Esophagus squamous epithelium (tissue), 5 donors: ENCODE measurements around the gene C6orf52. TPM values are rescaled to one million over a fixed set of nuclear protein-coding genes. Genes with fewer than 3 reads are reported as not detected.

Experiments used
- DNase-seq: peaks from one replicate; lab custom pipeline; 2025; lab: John Stamatoyannopoulos, UW
- H3K27ac ChIP-seq, 4 donors: fragments of 200-600 bp; sonication (generic); one replicate each; pipeline ENCODE4 v1.5.1; 2016 to 2019; ENCODE audit warnings: mild to moderate bottlenecking in 1 of 4
- H3K27me3 ChIP-seq, 4 donors: fragments of 200-600 bp; sonication (generic); 1 replicate in 3 of 4; 2 replicates in 1 of 4; pipeline versions ENCODE4 v1.5.1 to v1.6.0; 2017 to 2021; ENCODE audit warnings: antibody characterized with exemption in 1 of 4
- H3K36me3 ChIP-seq, 3 donors: fragments of 200-600 bp; sonication (generic); one replicate each; pipeline ENCODE4 v1.5.1; 2016 to 2019
- H3K4me1 ChIP-seq, 3 donors: fragments of 200-600 bp; sonication (generic); one replicate each; pipeline ENCODE4 v1.5.1; 2017 to 2019
- H3K4me3 ChIP-seq, 4 donors: fragments of 200-600 bp; sonication (generic); 1 replicate in 3 of 4; 2 replicates in 1 of 4; pipeline ENCODE4 v1.5.1; 2016 to 2019; ENCODE audit warnings: mild to moderate bottlenecking in 2 of 4, moderate library complexity in 1 of 4
- H3K9me3 ChIP-seq, 3 donors: fragments of 200-600 bp; sonication (generic); one replicate each; pipeline ENCODE4 v1.5.1; 2016 to 2019
- POLR2A ChIP-seq, 4 donors: fragments of 450-650 bp; IDR thresholded peaks; one replicate each; pipeline ENCODE4 v1.6.1; 2017; ENCODE audit warnings: antibody characterized with exemption in 4 of 4, mild to moderate bottlenecking in 4 of 4, moderate library complexity in 3 of 4
- WGBS, 2 donors: methylation state at CpG; one replicate each; pipeline ENCODE4 v1.1.5; 2018; 5-methylcytosine and 5-hydroxymethylcytosine counted together
- intact Hi-C: fragments of 100-400 bp; cut with DNase I; formaldehyde crosslinking; loops from one replicate; pipeline ENCODE4 v1.15.0; 2022
- small RNA-seq, 4 donors: library from RNA; depleted of rRNA; stranded (forward); fragments of <200 nt; gene quantifications; one replicate each; pipeline ENCODE3, GENCODE V24; 2016
- total RNA-seq, 4 donors: library from RNA; depleted of rRNA; stranded (reverse); fragments of >200 nt; gene quantifications; one replicate each; pipeline ENCODE4 v1.1.0, GENCODE V29; 2016
- TF ChIP-seq, protein P1 (sequence below), 6 experiments: fragments of 450-650 bp in 4 of 6; fragments of 200-600 bp in 2 of 6; sonication (generic) in 2 of 6; IDR thresholded peaks; one replicate each; pipeline ENCODE4 v1.5.1; 2016 to 2019; ENCODE audit warnings: antibody characterized with exemption in 6 of 6, mild to moderate bottlenecking in 4 of 6, moderate library complexity in 4 of 6
- donor health status: DM: yes; HTN: yes; CAD: no.

The C6orf52 gene
- total RNA-seq, 4 donors from 2014 or later = not detected

DNA sequence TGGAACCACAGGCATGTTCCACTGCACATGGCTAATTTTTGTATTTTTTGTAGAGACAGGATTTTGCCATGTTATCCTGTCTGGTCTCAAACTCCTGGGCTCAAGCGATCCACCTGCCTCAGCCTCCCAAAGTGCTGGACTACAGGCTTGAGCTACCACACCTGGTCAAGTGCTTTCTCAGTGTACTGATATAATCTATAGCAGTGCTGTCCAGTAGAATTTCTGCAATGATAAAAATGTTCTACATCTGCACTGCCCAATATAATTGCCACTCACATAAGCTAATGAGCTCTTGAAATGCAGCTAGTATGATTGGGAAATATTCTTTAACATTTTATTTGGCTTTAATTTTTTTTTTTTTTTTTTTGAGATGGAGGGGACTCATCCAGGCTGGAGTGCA, 64.2 kb downstream of the C6orf52 start:
- H3K36me3 ChIP-seq = peaks cover 0 to 25% (median 0%) of the 10 kb centered on the region in 3 donors
- no peaks in the 10 kb centered on the region for H3K27me3 ChIP-seq
- H3K4me3 ChIP-seq = no peak overlapping the region
- no peak overlapping the region for H3K27ac ChIP-seq
- WGBS, 2 donors = 92 to 100% methylated on average over 1 of the region's 1 CpG
- H3K4me1 ChIP-seq = peaks cover 0 to 5% (median 0%) of the 10 kb centered on the region in 3 donors
- no peak for DNase-seq
- intact Hi-C loops = no loop called here
- TF ChIP-seq, protein P1, sequence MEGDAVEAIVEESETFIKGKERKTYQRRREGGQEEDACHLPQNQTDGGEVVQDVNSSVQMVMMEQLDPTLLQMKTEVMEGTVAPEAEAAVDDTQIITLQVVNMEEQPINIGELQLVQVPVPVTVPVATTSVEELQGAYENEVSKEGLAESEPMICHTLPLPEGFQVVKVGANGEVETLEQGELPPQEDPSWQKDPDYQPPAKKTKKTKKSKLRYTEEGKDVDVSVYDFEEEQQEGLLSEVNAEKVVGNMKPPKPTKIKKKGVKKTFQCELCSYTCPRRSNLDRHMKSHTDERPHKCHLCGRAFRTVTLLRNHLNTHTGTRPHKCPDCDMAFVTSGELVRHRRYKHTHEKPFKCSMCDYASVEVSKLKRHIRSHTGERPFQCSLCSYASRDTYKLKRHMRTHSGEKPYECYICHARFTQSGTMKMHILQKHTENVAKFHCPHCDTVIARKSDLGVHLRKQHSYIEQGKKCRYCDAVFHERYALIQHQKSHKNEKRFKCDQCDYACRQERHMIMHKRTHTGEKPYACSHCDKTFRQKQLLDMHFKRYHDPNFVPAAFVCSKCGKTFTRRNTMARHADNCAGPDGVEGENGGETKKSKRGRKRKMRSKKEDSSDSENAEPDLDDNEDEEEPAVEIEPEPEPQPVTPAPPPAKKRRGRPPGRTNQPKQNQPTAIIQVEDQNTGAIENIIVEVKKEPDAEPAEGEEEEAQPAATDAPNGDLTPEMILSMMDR (IDR thresholded peaks at IDR 0.05) = no peak
- no peak for TF ChIP-seq POLR2A (IDR thresholded peaks at IDR 0.05)
- H3K9me3 ChIP-seq = no peaks in the 10 kb centered on the region

DNA sequence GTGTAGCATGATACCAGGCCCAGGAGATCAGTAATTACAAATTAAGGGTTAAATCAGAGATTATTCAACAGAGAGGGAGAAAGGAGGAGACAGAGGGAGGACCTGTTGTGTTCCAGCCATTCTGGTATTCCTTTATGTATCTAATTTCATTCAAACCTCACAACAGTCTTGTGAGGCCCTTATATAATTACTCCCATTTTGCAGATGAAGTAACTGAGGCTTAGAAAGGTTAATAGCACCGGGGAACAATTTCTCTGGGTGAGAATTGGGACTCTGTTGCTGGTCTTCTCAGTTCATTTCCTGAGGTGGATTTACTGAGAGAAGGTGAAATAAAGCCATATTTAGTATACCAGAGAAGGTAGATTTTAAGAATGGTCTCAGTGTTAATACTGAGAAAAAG, 66.6 kb downstream of the C6orf52 start:
- Histone ChIP-seq H3K4me1 (peaks cover 0 to under 1% (median 0%) of the 10 kb centered on the region in 3 donors), H3K27me3 (no peaks in the 10 kb centered on the region), H3K9me3 (no peaks in the 10 kb centered on the region), H3K27ac (no peak overlapping the region), H3K36me3 (peaks cover 0 to 48% (median 0%) of the 10 kb centered on the region in 3 donors), H3K4me3 (no peak overlapping the region)
- intact Hi-C loops = no loop called here
- no peak for TF ChIP-seq POLR2A (IDR thresholded peaks at IDR 0.05)
- TF ChIP-seq, protein P1 (IDR thresholded peaks at IDR 0.05) = no peak
- 78 to 100% methylated on average over 1 of the region's 1 CpG for WGBS, 2 donors
- no peak for DNase-seq

DNA sequence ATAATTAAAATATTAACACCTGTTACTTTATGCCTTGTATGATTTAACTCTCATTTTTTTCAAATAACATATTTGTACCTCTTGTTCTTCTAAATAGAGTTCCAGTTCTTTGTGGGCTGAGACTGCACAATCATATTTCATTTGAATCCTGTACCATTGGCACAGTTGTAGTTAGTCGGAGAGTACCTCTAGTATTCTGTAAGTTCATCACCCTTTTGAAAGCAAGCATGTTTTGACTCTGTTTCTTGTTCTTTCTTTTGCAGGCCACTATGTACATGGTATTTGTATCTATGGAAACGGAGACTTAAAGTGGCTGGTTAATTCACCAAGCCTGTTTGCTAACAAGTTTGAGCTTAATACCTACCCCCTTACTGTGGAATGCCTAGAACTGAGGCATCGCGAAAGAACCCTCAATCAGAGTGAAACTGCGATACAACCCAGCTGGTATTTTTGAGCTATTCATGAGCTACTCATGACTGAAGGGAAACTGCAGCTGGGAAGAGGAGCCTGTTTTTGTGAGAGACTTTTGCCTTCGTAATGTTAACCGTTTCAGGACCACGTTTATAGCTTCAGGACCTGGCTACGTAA, 68.2 kb downstream of the C6orf52 start:
- DNase-seq = no peak
- 62 to 84% methylated on average over 7 to 9 of the region's 9 CpGs for WGBS, 2 donors
- no peaks in the 10 kb centered on the region for H3K9me3 ChIP-seq

DNA sequence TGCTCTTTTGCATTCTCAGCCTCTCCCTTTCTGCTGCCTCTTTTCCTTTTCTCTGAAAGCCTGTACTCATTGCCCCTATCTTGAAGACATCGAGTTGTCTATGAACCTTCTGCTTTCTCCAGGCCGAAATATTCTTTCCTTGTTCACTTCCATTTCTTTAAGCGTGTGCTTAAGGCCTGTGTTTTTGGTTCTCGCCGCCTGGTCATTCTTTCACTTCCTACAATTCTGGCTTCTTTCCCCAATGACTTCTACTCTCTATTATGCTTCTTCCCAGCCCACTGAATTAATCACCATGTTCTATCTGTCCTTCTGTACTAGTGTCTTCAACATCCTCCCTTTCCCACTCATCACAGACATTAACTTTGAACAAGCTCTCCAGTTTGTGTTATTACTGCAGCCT, 69.6 kb downstream of the C6orf52 start:
- TF ChIP-seq, protein P1 (IDR thresholded peaks at IDR 0.05) = no peak
- TF ChIP-seq POLR2A (IDR thresholded peaks at IDR 0.05) = no peak
- H3K4me3 ChIP-seq = no peak overlapping the region
- H3K9me3 ChIP-seq = no peaks in the 10 kb centered on the region
- H3K27ac ChIP-seq = no peak overlapping the region
- no peaks in the 10 kb centered on the region for H3K4me1 ChIP-seq
- H3K36me3 ChIP-seq = peaks cover 0 to 69% (median 0%) of the 10 kb centered on the region in 3 donors
- WGBS, 2 donors = 76 to 90% methylated on average over 5 of the region's 5 CpGs
- intact Hi-C loops = no loop called here
- DNase-seq = no peak
- no peaks in the 10 kb centered on the region for H3K27me3 ChIP-seq

More for the DNA sequence above, 68.2 kb downstream of the C6orf52 start:
- intact Hi-C loops = no loop called here
- Histone ChIP-seq H3K4me1 (no peaks in the 10 kb centered on the region), H3K27me3 (no peaks in the 10 kb centered on the region), H3K36me3 (peaks cover 0 to 64% (median 0%) of the 10 kb centered on the region in 3 donors), H3K4me3 (no peak overlapping the region), H3K27ac (no peak overlapping the region)
- no peak for TF ChIP-seq POLR2A (IDR thresholded peaks at IDR 0.05)
- TF ChIP-seq, protein P1 (IDR thresholded peaks at IDR 0.05) = no peak

DNA sequence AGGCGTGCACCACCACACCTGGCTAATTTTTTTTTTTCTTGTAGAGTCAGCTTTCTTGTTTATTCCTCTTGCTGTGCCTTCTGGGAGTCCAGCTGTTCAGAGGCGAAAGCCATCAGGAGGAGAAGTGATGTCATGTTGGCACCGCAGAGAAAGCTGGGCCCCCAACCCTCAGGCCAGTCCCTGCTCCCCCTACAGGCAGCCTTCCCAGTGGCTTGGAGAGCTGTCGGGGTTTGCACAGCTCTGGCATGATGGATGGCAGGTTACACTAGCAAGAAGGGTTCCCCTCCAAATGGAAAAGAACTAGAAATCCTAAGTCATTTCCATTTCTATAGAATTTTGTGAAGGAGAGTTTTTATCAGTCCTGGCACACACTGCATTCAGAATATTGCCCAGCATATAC, 72.6 kb downstream of the C6orf52 start:
- DNase-seq = no peak
- H3K4me3 ChIP-seq = no peak overlapping the region
- no peaks in the 10 kb centered on the region for H3K27me3 ChIP-seq
- intact Hi-C loops = no loop called here
- H3K27ac ChIP-seq = no peak overlapping the region
- WGBS, 2 donors = 90 to 100% methylated on average over 1 to 2 of the region's 4 CpGs
- no peaks in the 10 kb centered on the region for H3K4me1 ChIP-seq
- no peaks in the 10 kb centered on the region for H3K9me3 ChIP-seq
- TF ChIP-seq, protein P1 (IDR thresholded peaks at IDR 0.05) = no peak
- TF ChIP-seq POLR2A (IDR thresholded peaks at IDR 0.05) = no peak
- H3K36me3 ChIP-seq = peaks cover 0 to 56% (median 0%) of the 10 kb centered on the region in 3 donors

Small RNA genes lying within 50 kb of the gene (small RNA-seq; reads per million reads assigned to genes)
- 0 reads per million in 4 donors for gene RF00019

Other genes with a start within 250 kb of the C6orf52 start
- 10 to 100 TPM in 2 of 4 donors, 1 to 10 TPM in 2; 6.9 to 17.2 (median 8.9) TPM for gene GCNT2, start 173.3 kb downstream of the C6orf52 start, total RNA-seq
- gene PAK1IP1, start 356 bp upstream of the C6orf52 start, total RNA-seq = 10 to 100 TPM; 11.4 to 23.6 (median 19.4) TPM
- gene TMEM14C, start 28.5 kb upstream of the C6orf52 start, total RNA-seq = 100 to 1,000 TPM in 1 of 4 donors, 10 to 100 TPM in 3; 42.8 to 125 (median 69.2) TPM
- gene TMEM14B, start 53.2 kb upstream of the C6orf52 start, total RNA-seq = 10 to 100 TPM; 12.7 to 64.5 (median 47.1) TPM
- under 1 TPM in 2 of 4 donors, not detected in 2; 0.04 to 0.19 TPM for gene MAK, start 143.9 kb upstream of the C6orf52 start, total RNA-seq
- not detected for gene GCM2, start 187.4 kb upstream of the C6orf52 start, total RNA-seq
- 1 to 10 TPM in 1 of 4 donors, under 1 TPM in 1, not detected in 2; 0.53 to 1.3 TPM for gene SYCP2L, start 192.4 kb upstream of the C6orf52 start, total RNA-seq